ENCODE measurements around the gene OR1F1.

DNA sequence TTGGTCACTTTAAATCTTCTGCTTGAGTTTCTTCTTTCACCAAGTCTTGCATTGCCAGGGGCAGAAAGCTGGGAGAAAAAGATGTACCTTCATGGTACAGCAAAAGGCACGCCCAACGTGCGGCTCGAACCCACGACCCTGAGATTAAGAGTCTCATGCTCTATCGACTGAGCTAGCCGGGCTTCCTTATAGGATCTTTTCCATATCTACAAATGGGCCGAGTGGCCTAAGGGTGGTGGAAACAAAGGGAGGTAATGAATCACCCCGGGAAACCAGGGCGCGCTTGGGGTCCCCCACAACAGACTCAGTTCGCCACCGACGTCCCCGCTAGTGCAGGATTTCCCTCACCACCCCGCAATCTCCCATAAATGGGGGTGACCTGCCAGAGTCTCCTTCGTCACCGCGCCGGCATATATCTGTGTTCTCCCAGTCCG is 7.5 kb upstream of the OR1F1 start:
- TF ChIP-seq, protein P1, sequence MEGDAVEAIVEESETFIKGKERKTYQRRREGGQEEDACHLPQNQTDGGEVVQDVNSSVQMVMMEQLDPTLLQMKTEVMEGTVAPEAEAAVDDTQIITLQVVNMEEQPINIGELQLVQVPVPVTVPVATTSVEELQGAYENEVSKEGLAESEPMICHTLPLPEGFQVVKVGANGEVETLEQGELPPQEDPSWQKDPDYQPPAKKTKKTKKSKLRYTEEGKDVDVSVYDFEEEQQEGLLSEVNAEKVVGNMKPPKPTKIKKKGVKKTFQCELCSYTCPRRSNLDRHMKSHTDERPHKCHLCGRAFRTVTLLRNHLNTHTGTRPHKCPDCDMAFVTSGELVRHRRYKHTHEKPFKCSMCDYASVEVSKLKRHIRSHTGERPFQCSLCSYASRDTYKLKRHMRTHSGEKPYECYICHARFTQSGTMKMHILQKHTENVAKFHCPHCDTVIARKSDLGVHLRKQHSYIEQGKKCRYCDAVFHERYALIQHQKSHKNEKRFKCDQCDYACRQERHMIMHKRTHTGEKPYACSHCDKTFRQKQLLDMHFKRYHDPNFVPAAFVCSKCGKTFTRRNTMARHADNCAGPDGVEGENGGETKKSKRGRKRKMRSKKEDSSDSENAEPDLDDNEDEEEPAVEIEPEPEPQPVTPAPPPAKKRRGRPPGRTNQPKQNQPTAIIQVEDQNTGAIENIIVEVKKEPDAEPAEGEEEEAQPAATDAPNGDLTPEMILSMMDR (IDR thresholded peaks at IDR 0.05), result no peak
- no peak for TF ChIP-seq POLR2A (IDR thresholded peaks at IDR 0.05)
